GM19395 (cell line): ENCODE data around the gene ABCD4.

Experiments
- ATAC-seq: cut with Tn5 transposase; IDR thresholded peaks from one replicate; pipeline ENCODE4 v1.9.1; 2021; ENCODE audit warnings: mild to moderate bottlenecking, moderate library complexity; ENCODE audit not compliant: unreplicated experiment

Gene ABCD4

DNA sequence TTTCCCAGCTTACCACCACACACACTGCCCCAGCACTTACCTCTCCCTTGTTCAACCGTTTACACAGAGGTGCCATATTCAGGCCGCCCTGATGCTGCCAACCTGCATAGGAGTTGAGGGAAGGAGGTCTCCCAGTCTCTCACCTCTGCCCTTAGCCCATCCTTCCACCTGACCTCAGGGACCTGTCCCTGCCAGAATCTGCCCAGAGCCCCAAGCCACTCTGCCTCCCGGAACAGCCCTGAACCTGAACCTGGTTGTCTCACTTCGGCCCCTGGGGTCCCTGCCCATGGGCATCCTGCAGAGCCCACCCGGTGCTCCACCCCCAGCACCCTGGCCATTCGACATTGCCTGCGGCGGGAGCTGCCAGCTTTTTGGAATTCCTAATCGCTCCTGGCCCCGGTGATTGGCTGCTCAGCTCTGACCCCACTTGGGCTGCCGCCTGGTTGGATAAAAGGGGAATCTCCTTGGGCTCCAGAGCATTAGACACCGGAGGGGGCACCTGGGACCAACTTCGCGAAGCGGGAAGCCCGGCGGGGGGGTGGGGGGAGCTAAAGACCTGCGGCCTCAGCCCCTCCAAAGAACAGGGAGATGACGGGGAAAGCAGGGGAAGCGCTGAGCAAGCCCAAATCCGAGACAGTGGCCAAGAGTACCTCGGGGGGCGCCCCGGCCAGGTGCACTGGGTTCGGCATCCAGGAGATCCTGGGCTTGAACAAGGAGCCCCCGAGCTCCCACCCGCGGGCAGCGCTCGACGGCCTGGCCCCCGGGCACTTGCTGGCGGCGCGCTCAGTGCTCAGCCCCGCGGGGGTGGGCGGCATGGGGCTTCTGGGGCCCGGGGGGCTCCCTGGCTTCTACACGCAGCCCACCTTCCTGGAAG, 63.5 kb downstream of the ABCD4 start, which contains the start of gene VSX2:
TSS of gene VSX2 (plus strand) at position 476 of the 874 bp plus-strand sequence. CDS start at position 589, 113 bp downstream.
- ATAC-seq: no peak

GRCh38 chr14:74237441-74237840, 65.3 kb downstream of the ABCD4 start:
- no peak for ATAC-seq
